Measurements from ENCODE around the gene BAZ1B.
"Not testable (repeated sequence)": the region's sequence is repeated elsewhere in the genome, so short reads cannot be mapped to it uniquely, and the experiment has no call there.

The BAZ1B gene

DNA sequence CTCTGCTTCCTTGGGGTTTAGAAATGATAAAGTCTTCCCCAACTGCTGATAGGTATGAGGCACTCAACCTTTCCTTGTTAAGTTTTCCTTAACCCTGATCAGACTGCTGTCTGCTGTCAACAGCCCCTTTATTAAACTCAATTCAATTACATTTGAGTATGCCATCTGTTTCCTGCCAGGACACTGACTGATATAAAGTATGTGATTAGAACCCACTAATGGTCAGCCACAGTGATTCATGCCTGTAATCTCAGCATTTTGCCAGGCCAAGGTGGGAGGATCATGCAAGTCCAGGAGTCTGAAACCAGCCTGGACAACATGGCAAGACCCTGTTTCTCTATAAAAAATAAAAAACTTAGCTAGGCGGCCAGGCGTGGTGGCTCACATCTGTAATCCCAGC is 18.1 kb downstream of the BAZ1B start:
- DNase-seq = no peak

GRCh38 chr7:73503229-73503628 is 18.9 kb downstream of the BAZ1B start:
- DNase-seq = no peak

- no peak for DNase-seq
Observed at GRCh38 chr7:73496626-73497025, 25.5 kb downstream of the BAZ1B start.

DNA sequence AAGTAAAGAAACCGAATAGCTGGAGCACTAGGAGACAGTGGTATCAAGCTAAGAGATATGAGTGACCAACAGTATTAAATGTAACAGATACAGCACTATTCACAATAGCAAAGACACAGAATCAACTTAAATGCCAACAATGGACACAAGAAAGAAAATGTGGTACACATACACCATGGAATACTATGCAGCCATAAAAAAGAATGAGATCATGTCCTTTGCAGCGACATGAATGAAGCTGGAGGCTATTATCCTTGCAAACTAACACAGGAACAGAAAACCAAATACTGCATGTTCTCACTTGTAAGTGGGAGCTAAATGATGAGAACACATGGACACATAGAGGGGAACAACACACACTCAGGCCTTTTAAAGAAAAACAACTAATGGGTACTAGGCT is 26.6 kb downstream of the BAZ1B start:
- not testable (repeated sequence) for DNase-seq

- DNase-seq = no peak
Observed at GRCh38 chr7:73489976-73490375, 32.1 kb downstream of the BAZ1B start.

DNA sequence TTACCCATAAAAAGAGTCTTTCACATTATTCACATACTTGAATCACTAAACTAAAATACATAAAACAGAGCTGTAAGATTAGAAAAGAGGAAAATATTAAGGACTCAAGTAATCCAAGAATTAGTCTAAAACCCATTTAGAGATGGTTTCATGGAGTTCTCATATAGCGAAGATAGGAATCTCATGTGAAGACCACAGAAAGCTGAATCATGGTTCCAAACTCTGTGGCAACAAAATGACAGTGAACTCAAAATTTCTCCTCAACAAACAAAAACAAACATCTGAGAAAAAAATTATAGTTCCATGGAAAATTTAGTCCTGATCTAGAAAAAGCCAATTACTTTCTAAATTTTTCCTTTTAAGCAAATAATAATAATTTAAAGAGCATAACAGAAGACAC is 34.6 kb downstream of the BAZ1B start:
- DNase-seq = no peak

- no peak for DNase-seq
Observed at GRCh38 chr7:73483171-73483570, 38.9 kb downstream of the BAZ1B start.

GRCh38 chr7:73482746-73483145 is 39.3 kb downstream of the BAZ1B start:
- DNase-seq = peak; percentile 87

- not testable (repeated sequence) for DNase-seq
Observed at GRCh38 chr7:73481521-73481920, 40.6 kb downstream of the BAZ1B start.

DNA sequence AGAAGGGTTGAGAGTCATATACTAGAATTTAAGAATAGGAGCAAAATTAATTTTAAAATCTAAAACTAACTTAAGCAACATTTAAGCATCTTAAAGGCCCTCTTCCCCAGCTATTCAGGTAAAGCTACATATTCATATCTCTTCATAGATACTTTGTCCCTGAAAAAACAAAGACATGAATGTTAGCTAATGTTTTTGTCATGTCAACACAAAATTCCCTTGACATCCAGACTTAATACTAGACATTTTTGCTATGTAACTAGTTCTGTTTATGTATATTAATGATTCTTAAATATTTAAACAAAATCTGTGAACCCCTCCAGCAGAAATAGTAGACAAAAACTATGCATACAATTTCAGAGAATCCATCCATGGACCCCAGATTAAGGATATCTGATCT is 43.5 kb downstream of the BAZ1B start:
- no peak for DNase-seq

DNA sequence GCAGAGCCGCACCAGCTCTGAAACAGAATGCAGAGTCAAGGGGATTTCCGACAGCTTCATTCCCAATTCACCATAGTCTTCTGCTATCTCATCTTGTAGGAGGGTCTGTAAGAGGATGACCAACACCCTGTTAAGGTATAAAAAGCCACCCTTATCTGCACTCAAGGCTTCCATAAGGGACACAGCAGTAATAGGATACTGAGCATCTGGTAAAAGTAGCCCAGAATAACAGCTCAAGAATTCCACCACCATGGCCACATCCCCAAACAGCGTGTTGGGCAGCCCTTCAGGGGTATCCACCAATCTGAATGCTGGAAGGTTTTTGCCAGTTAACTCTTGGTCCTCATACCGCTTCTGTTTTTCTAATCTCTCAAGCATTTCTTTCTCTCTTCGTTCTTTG is 44.7 kb downstream of the BAZ1B start:
- DNase-seq = no peak

DNA sequence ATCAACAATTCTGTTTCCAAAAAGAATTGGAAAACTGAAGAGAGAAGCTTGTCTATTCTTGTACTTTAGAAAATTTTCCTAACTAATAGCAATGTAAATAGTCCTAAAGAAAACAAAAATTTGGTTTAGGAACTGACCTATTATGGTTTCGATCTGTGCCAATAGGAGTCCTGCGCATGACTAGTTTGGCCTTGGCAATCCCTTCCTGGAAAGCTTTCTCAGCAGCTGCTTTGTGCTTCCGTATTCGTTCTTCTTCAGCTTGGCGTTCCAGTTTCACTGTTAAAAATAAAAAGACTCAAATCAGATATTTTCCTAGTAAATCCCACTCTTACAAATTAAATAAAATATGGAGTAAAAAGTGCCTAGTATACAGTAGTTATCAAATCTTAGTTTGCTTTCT is 51.9 kb downstream of the BAZ1B start:
- DNase-seq = no peak

GRCh38 chr7:73467046-73467445 is 55.0 kb downstream of the BAZ1B start:
- DNase-seq = not testable (repeated sequence)

GRCh38 chr7:73466112-73466511 is 56.0 kb downstream of the BAZ1B start:
- DNase-seq = no peak

- DNase-seq = no peak
Observed at GRCh38 chr7:73463966-73464365, 58.1 kb downstream of the BAZ1B start.

DNA sequence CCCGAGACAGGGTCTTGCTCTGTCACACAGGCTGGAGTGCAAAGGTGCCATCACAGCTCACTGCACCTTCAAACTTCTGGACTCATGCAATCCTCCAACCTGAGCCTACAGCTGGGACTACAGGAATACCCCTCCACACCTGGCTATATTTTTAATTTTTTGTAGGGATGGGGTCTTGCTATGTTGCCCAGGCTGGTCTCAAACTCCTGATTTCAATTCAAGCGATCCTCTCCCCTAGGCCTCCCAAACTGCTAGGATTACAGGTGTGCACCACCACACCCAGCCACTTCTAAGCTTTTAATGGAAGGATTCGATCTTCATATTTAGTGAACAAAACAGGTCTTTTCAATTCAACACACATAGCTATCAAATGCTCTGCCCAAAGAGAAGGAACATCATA is 58.8 kb downstream of the BAZ1B start:
- no peak for DNase-seq

DNA sequence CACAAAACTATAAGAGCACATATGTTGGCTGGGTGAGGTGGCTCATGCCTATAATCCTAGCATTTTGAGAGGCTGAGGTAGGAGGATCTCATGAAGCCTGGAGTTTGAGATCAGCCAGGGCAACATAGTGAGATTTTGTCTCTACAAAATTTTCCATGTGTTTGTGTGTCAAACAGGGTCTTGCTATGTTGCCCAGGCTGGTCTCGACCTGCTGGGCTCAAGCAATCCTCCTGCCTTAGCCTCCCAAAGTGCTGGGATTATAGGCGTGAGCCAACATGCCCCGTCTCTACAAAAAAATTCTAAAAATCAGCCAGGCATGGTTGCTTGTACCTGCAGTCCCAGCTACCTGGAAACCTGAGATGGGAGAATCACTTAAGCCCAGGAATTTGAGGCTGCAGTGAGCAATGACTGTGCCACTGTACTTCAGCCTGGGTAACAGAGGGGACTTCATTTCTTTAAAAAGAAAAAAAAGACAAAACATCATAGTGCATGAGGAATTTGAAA is 60.3 kb downstream of the BAZ1B start:
- DNase-seq = no peak

GRCh38 chr7:73454424-73454823 is 67.7 kb downstream of the BAZ1B start:
- DNase-seq = no peak

GRCh38 chr7:73452999-73453635 is 69.0 kb downstream of the BAZ1B start:
- no peak for DNase-seq

DNA sequence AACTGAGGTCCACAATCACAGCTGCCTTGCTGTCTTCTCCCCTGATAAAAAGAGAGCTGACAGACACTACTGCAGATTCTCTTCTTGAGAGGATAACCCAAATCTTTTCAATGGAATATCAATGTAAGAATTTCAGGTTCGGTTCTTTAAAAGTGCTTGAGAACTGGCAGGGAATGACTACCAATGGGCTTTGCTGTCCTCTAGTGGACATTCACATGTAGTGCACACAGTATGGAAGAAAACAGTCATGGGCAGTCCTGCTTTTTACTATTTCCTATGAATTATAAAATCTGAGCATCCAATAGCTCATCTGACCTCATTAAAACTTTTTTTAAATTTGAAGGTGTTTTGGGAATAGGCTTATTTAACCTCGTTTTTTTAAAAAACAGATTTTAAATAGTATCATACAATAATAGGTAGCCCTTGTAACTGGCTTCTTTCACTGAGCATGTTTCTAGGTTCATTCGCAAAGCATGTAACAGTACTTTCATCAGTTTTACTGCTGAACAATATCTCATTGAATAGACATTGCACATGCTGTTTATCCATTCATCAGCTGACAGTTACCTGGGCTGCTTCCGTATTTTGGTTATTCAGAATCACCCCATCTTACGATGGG is 70.2 kb downstream of the BAZ1B start:
- DNase-seq = no peak

GRCh38 chr7:73449422-73449821 is 72.7 kb downstream of the BAZ1B start:
- DNase-seq = no peak

DNA sequence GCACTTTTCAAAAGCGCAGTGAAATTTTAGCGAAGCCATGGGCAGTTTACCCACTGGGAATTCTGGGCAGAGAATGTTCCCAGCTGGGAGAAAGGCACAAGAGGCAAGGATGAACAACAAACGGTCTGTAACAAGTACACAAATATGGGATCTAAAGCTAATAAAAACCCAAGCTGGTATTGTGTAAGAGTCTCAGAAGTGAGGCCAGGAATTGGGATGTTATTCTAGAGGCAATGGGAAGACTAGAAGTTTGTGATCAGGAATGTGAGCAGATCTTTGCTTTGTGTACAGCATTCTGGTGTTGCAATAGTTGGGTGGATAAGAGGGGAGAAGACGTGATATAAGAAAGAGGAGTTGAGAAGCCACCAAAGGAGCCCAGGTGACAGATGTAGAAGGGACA is 73.5 kb downstream of the BAZ1B start:
- no peak for DNase-seq

- no peak for DNase-seq
Observed at GRCh38 chr7:73447121-73447733, 74.9 kb downstream of the BAZ1B start.

DNA sequence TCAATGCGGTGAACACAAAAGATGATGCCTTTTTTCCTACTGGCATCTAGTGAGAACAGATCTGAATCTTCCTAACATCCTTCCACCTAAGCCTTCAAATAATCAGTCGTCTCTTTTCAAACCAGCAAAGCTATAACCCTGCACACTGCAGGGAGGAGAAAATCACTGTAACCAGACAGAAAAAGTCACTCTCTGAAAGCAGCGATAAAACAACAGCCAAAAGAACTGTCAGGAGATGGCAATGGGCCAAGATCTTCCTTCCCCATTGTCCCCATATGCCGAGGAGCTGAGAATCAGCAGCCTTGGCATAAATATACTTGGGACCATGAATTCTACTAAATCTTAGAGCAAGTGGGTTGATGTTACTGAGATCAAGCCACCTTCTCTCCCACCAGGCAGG is 75.4 kb downstream of the BAZ1B start:
- DNase-seq = no peak
